Activated CD4-positive, alpha-beta T cell treated with anti-CD3 and anti-CD28 coated beads, Interleukin-2, amount 50 U/mL, for 48 hours (primary cell): ENCODE measurements around the gene CFC1B.
"Not testable (repeated sequence)": the region's sequence is repeated elsewhere in the genome, so short reads cannot be mapped to it uniquely, and the experiment has no call there.

ENCODE experiments used
- DNase-seq, 2 experiments: peaks; one replicate each; pipeline ENCODE4 v3.0.0-alpha.2; 2020

Gene CFC1B

GRCh38 chr2:130520992-130521391 is at the start of gene CFC1B:
TSS of gene CFC1B (plus strand) at chr2:130521222. CDS start at chr2:130521485, 263 bp downstream.
- not testable (repeated sequence) for DNase-seq

GRCh38 chr2:130491073-130491472 is 29.9 kb upstream of the CFC1B start:
- not testable (repeated sequence) for DNase-seq

GRCh38 chr2:130509228-130509627 is 11.8 kb upstream of the CFC1B start, which contains the start of gene POTEI:
TSS of gene POTEI (minus strand) at chr2:130509328. CDS start at chr2:130509235, 93 bp downstream.
- not testable (repeated sequence) for DNase-seq

- DNase-seq, result not testable (repeated sequence)
These were observed 9.9 kb upstream of the CFC1B start for GRCh38 chr2:130510807-130511746.

GRCh38 chr2:130511747-130512451 is 9.1 kb upstream of the CFC1B start:
- DNase-seq, result not testable (repeated sequence)

GRCh38 chr2:130518516-130519106 is 2.4 kb upstream of the CFC1B start:
- DNase-seq, result not testable (repeated sequence)

- DNase-seq, result not testable (repeated sequence)
These were observed 1.4 kb downstream of the CFC1B start for GRCh38 chr2:130522390-130522789.

GRCh38 chr2:130527365-130527967 is 6.4 kb downstream of the CFC1B start:
- DNase-seq, result not testable (repeated sequence)

GRCh38 chr2:130529545-130529944 is 8.5 kb downstream of the CFC1B start:
- DNase-seq, result not testable (repeated sequence)

GRCh38 chr2:130530212-130530611 is 9.2 kb downstream of the CFC1B start:
- DNase-seq, result not testable (repeated sequence)

GRCh38 chr2:130531225-130531624 is 10.2 kb downstream of the CFC1B start:
- not testable (repeated sequence) for DNase-seq

- not testable (repeated sequence) for DNase-seq
These were observed 10.7 kb downstream of the CFC1B start for GRCh38 chr2:130531672-130532071.

GRCh38 chr2:130536654-130537053 is 15.6 kb downstream of the CFC1B start:
- not testable (repeated sequence) for DNase-seq

GRCh38 chr2:130538271-130538670 is 17.2 kb downstream of the CFC1B start:
- not testable (repeated sequence) for DNase-seq

GRCh38 chr2:130542789-130543188 is 21.8 kb downstream of the CFC1B start:
- DNase-seq, result not testable (repeated sequence)

GRCh38 chr2:130543785-130544528 is 22.9 kb downstream of the CFC1B start:
- not testable (repeated sequence) for DNase-seq

GRCh38 chr2:130544978-130545377 is 24.0 kb downstream of the CFC1B start:
- not testable (repeated sequence) for DNase-seq

- DNase-seq, result not testable (repeated sequence)
These were observed 27.4 kb downstream of the CFC1B start for GRCh38 chr2:130548418-130548817.

- not testable (repeated sequence) for DNase-seq
These were observed 28.5 kb downstream of the CFC1B start for GRCh38 chr2:130549475-130549874.

- not testable (repeated sequence) for DNase-seq
These were observed 33.2 kb downstream of the CFC1B start for GRCh38 chr2:130554178-130554577.

- DNase-seq, result not testable (repeated sequence)
These were observed 35.4 kb downstream of the CFC1B start for GRCh38 chr2:130556441-130556840.

- not testable (repeated sequence) for DNase-seq
These were observed 45.1 kb downstream of the CFC1B start for GRCh38 chr2:130566165-130566564.
